Measurements from ENCODE around the gene CTNNA1.

GRCh38 chr5:138748630-138749081, 4.6 kb upstream of the CTNNA1 start:
- no peak for TF ChIP-seq CREB5 (CRISPR knock-in tag; IDR thresholded peaks at IDR 0.05; ENCODE audit: low read depth)
- no peak for TF ChIP-seq PPARA (CRISPR knock-in tag; IDR thresholded peaks at IDR 0.05; ENCODE audit: borderline replicate concordance)
- no peak for TF ChIP-seq ZNF8 (CRISPR knock-in tag; IDR thresholded peaks at IDR 0.05)

Data from SK-N-SH treated with all-trans-retinoic acid at 6 μM for 48 hours (cell line).